ENCODE results near the gene NEK7.

DNA sequence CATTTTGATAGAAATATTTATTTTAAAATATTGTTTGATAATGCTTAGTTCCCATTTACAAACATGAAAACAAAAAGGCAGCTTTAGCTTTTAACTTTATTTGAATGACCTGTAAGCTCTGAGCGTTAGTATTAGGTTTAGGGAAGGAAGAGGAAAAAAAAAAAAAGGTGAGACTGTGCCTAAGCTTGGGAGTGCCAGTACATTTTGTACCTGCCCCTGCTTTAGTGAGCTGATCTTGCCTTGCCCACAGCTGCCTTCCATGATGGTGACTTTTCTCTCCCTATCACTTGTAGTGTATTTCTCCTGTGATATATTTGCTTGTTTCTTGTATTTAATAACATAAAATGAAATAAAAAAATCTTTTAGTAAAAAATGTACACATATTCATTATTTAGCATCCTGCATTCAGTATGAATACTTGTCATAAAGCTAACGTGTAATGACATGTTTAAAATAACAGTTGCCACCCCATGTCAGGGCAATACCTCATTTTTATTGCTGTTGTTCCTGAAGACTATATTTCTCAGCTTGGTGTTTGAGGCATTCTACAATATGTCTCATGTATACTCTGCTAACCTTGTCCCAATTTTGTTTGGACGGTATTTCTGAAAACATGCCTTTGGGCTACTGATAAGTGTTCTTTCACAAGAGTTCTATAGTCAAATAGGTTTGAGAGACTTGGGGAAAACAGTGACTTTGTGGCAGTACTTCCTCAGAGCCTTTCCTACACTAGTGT is 76.3 kb downstream of the NEK7 start:
- TF ChIP-seq POLR2AphosphoS5 (IDR thresholded peaks at IDR 0.05; ENCODE audit: low read depth, low read length) = no peak
- TF ChIP-seq TAF1 (IDR thresholded peaks at IDR 0.05; ENCODE audit: borderline replicate concordance, low read depth, low read length) = no peak
- TF ChIP-seq POLR2A (IDR thresholded peaks at IDR 0.05; ENCODE audit: low read depth, low read length) = no peak

Data from GM12892 (cell line).